A673 (cell line): ENCODE data around the gene BLOC1S2. TPM values are rescaled to one million over a fixed set of nuclear protein-coding genes. Genes with fewer than 3 reads are reported as not detected.

ENCODE experiments used
- BruUV-seq: library from RNA; stranded (reverse); fragments of 400-500 nt; replicated peaks from 2 replicates; lab custom pipeline; 2021; lab: Mats Ljungman, UMichigan
- CTCF ChIA-PET: fragments of 300-600 bp; sonication (Branson Sonifier 250); formaldehyde crosslinking; loops from one replicate; lab custom pipeline; 2022; ENCODE audit warnings: antibody characterized with exemption; lab: Charles Lee
- POLR2A ChIA-PET: fragments of 300-600 bp; sonication (Branson Sonifier 250); formaldehyde crosslinking; loops from one replicate; lab custom pipeline; 2022; ENCODE audit warnings: antibody characterized with exemption; ENCODE audit not compliant: low non-redundant PET; lab: Charles Lee
- DNase-seq: peaks from one replicate; pipeline ENCODE4 v3.0.0-alpha.2; 2015; ENCODE audit warnings: low spot score
- H3K27ac ChIP-seq: fragments of 200-600 bp; sonication (generic); 2 replicates; pipeline ENCODE4 v1.5.1; 2016; ENCODE audit warnings: mixed run types, low read depth, mild to moderate bottlenecking, mixed read lengths, antibody characterized with exemption, low read length; ENCODE audit not compliant: poor library complexity, severe bottlenecking
- H3K27me3 ChIP-seq: fragments of 200-600 bp; sonication (generic); replicated peaks from 2 replicates; pipeline ENCODE4 v1.6.1; 2017; ENCODE audit warnings: mixed run types, low read depth, mild to moderate bottlenecking, mixed read lengths, antibody characterized with exemption, low read length; ENCODE audit not compliant: insufficient read depth, poor library complexity
- H3K36me3 ChIP-seq: fragments of 200-600 bp; sonication (generic); 2 replicates; pipeline ENCODE4 v1.6.1; 2016; ENCODE audit warnings: mixed run types, mild to moderate bottlenecking, mixed read lengths, antibody characterized with exemption, low read length; ENCODE audit not compliant: insufficient read depth, poor library complexity, severe bottlenecking
- H3K4me1 ChIP-seq: fragments of 200-600 bp; sonication (generic); 2 replicates; pipeline ENCODE4 v1.6.1; 2017; ENCODE audit warnings: mixed run types, mild to moderate bottlenecking, mixed read lengths, antibody characterized with exemption, low read length; ENCODE audit not compliant: insufficient read depth, poor library complexity, severe bottlenecking
- H3K4me3 ChIP-seq: fragments of 200-600 bp; sonication (generic); 2 replicates; pipeline ENCODE4 v1.5.1; 2016; ENCODE audit warnings: low read depth, mixed run types, mild to moderate bottlenecking, mixed read lengths, low read length; ENCODE audit not compliant: poor library complexity, severe bottlenecking
- H3K9me3 ChIP-seq: fragments of 200-600 bp; sonication (generic); 2 replicates; pipeline ENCODE4 v1.6.1; 2016; ENCODE audit warnings: mixed run types, low read depth, mild to moderate bottlenecking, mixed read lengths, antibody characterized with exemption, low read length; ENCODE audit not compliant: poor library complexity, severe bottlenecking
- CTCF ChIP-seq: fragments of 300-800, 200-600 bp; sonication (generic); conservative IDR thresholded peaks from 2 replicates; pipeline ENCODE4 v1.5.1; 2017; ENCODE audit warnings: low read depth, mild to moderate bottlenecking, antibody characterized with exemption, low read length, moderate library complexity, mixed read lengths
- EZH2 ChIP-seq: fragments of 200-600 bp; sonication (generic); IDR thresholded peaks from 2 replicates; pipeline ENCODE4 v1.6.1; 2017; ENCODE audit warnings: borderline replicate concordance, low read depth, mild to moderate bottlenecking, mixed read lengths, antibody characterized with exemption, low read length; ENCODE audit not compliant: poor library complexity, severe bottlenecking
- intact Hi-C: fragments of 100-400 bp; cut with micrococcal nuclease; formaldehyde crosslinking; loops from one replicate; pipeline ENCODE4 v1.10.0; 2022; ENCODE audit not compliant: unreplicated experiment
- total RNA-seq: library from RNA; stranded (reverse); gene quantifications from 2 replicates; pipeline ENCODE4 v1.2.3, GENCODE V29; 2021

BLOC1S2 gene
- total RNA-seq, 1 experiment from 2014 or later: 52.5 TPM

- intact Hi-C loops: no loop called here
- DNase-seq: peak; percentile 83
- no peak overlapping the region for H3K27ac ChIP-seq
- no peaks in the 10 kb centered on the region for H3K9me3 ChIP-seq
- CTCF ChIA-PET: interaction anchor here (0.9 kb wide), 1 partner anchor 18 kb away, joined by 3 read pairs; no protein-coding TSS in a partner anchor
- TF ChIP-seq EZH2: no peak
- TF ChIP-seq CTCF: no peak
- no peak overlapping the region for H3K4me3 ChIP-seq
- no peaks in the 10 kb centered on the region for H3K36me3 ChIP-seq
- H3K27me3 ChIP-seq: no peaks in the 10 kb centered on the region
- peaks cover 19% of the 10 kb centered on the region for H3K4me1 ChIP-seq
- no TSS peak for BruUV-seq
- POLR2A ChIA-PET: no interaction called here
Measured at GRCh38 chr10:100315615-100316014, 29.1 kb upstream of the BLOC1S2 start.

- Histone ChIP-seq H3K4me1 (peaks cover 19% of the 10 kb centered on the region), H3K36me3 (no peaks in the 10 kb centered on the region), H3K9me3 (no peaks in the 10 kb centered on the region), H3K27ac (no peak overlapping the region), H3K4me3 (no peak overlapping the region), H3K27me3 (no peaks in the 10 kb centered on the region)
- intact Hi-C loops: no loop called here
- POLR2A ChIA-PET: no interaction called here
- DNase-seq: no peak
- TF ChIP-seq EZH2 (no peak), CTCF (no peak)
- CTCF ChIA-PET: no interaction called here
- BruUV-seq: no TSS peak
Measured at GRCh38 chr10:100311298-100311697, 24.8 kb upstream of the BLOC1S2 start.

DNA sequence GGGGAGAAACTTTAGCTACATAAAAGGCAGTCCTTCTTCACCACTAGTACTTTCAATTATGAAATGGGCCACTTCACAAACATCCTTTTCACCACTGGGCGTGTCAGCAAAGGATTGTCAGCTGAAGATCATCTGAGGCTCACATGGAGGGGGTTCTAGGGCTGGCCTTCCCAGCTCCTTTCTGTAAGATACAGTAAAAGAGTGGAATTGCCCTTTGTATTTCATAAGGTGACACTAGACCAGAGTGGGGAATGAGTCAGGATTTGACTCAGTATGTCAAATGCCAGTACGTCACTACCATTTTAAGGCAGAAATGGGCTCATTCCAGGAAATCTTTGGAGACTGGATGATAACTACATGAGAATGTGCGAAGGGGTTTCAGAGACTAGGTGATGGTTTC is 21.2 kb upstream of the BLOC1S2 start:
- H3K27me3 ChIP-seq: no peaks in the 10 kb centered on the region
- H3K4me3 ChIP-seq: no peak overlapping the region
- intact Hi-C loops: loop anchor here (10.0 kb wide), 1 partner anchor 197 kb away; no protein-coding TSS in a partner anchor
- ChIA-PET POLR2A (no interaction called here), CTCF (no interaction called here)
- no peak overlapping the region for H3K27ac ChIP-seq
- H3K36me3 ChIP-seq: no peaks in the 10 kb centered on the region
- no peaks in the 10 kb centered on the region for H3K4me1 ChIP-seq
- TF ChIP-seq CTCF: no peak
- TF ChIP-seq EZH2: no peak
- no peaks in the 10 kb centered on the region for H3K9me3 ChIP-seq
- no TSS peak for BruUV-seq
- no peak for DNase-seq
